GM10266 (cell line): ENCODE measurements around the gene PCDHB15.

Experiments used
- DNase-seq: peaks from one replicate; pipeline ENCODE4 v3.0.0; 2012; ENCODE audit errors: extremely low spot score
- CTCF ChIP-seq: IDR thresholded peaks from 2 replicates; pipeline ENCODE4 v1.5.1; 2012; ENCODE audit warnings: mild to moderate bottlenecking, low read depth; ENCODE audit not compliant: control insufficient read depth, insufficient read depth; ENCODE audit errors: missing control alignments

The PCDHB15 gene

GRCh38 chr5:141258464-141258863 lies 13.3 kb downstream of the PCDHB15 start:
- no peak for DNase-seq
- no peak for TF ChIP-seq CTCF

- DNase-seq = no peak
- no peak for TF ChIP-seq CTCF
These were observed 13.8 kb downstream of the PCDHB15 start for GRCh38 chr5:141258948-141259347.

DNA sequence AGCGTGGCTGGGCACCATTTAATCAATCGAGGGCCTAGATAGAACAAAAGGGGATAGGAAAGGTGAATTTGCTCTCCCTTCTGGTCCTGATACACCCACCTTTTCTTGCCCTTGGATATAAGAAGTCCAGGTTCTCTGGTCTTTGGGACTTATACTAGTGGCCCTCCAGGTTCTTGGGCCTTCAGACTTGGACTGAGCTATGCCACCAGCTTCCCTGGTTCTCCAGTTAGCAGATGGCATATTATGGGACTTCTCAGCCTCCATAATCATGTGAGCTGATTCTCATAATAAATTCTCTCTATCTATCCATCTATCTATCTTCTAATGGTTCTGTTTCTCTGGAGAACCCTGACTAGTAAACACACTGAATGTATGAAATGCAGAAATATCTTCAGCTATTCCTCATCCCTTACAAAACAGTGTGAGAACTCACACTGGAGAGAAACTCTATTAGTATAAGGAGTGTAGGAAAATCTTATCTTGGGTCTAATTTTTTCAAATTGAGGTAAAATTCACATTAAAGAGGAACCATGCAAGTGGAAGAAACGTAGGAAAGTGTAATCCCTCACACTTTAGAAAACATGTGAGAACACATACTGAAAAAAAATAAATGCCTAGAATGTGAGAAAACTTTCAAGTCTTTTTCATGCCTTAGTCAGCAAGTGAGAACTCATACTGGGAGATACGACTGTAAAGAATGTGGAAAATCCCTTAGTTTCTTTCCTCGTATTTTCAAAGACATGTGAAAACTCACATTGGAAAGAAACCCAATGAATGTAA lies 15.5 kb downstream of the PCDHB15 start:
- TF ChIP-seq CTCF = no peak
- no peak for DNase-seq

DNA sequence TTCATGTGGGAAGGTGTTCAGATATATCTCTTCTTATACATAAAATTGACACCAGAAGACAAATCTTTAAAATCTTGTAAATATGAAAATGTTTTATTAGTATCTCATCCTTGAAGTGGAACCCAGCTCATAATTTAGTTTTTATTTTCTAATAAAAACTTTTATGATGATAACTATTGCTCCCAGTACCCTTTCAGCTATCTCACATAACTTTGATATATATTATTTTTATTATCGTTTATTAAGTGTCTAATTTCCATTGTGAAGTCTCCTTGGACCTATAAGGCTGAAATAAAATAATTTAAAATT lies 16.0 kb downstream of the PCDHB15 start:
- no peak for TF ChIP-seq CTCF
- no peak for DNase-seq

DNA sequence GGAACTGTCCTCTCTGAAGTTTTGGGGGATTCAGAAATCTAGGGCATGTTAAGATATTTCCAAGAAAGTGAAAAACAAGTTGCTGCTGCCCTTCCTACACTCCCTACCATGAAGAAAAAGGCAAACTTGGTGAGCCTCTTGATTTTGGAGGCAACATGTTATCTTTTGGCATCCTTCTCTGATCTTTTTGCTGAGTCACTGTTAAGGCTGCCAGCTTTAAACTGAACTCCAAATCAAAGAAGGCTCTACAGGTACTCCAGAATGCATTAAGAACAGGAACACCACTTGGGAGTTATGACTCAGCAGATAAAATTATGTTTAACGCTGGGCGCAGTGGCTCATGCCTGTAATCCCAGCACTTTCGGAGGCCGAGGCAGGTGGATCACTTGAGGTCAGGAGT lies 24.0 kb downstream of the PCDHB15 start:
- DNase-seq = no peak
- no peak for TF ChIP-seq CTCF

DNA sequence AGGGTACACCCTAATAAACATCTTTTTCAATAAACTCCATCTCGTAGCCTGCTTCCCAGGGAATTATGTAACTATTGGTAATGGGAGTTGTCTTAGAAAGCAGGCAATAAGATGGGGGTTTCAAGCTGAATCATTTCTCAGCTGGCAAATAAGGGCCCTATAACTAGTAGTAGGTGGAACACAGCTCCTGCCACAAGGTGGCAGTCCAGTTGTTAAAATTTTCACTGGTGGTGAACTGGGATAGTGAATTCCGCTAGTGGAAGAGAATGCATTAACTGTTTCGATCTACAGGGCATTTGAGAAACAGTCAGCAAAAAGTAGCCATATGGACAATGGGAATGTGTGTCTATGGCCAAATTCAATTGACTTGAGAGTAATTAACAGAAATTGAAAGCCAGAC lies 27.7 kb downstream of the PCDHB15 start:
- no peak for DNase-seq
- TF ChIP-seq CTCF = no peak

DNA sequence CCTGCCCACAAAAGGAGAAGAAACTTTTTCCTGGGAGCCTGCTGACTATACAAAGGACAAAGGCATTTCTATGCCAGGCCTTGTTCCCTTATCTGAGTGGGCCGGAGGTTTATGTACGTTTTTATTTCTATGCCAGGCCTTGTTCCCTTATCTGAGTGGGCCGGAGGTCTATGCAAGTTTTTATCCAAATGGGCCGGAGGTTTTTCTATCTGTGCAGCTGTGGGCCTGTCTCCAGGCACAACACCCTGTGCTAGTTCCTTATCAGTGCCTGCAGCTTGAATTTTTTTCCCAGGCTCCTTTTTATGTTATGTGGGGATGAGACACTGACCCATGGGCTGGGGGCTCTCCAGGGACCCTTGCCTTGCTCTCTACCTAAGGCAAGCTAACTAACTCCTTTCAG lies 53.2 kb downstream of the PCDHB15 start:
- DNase-seq = no peak
- no peak for TF ChIP-seq CTCF
